Neural progenitor cell (in vitro differentiated cells): ENCODE results near the gene DCAF8.

Experiments used
- EZH2 ChIP-seq: fragments of 200-600 bp; sonication (generic); IDR thresholded peaks from 2 replicates; pipeline ENCODE4 v1.6.1; 2017; ENCODE audit warnings: antibody characterized with exemption, mild to moderate bottlenecking, moderate library complexity
- EZH2phosphoT487 ChIP-seq: fragments of 200-600 bp; sonication (generic); IDR thresholded peaks from 2 replicates; pipeline ENCODE4 v1.6.1; 2017; ENCODE audit warnings: antibody characterized with exemption
- TF ChIP-seq, protein P1 (sequence below): fragments of 200-600 bp; sonication (generic); IDR thresholded peaks from 2 replicates; pipeline ENCODE4 v1.5.1; 2017; ENCODE audit warnings: antibody characterized with exemption, mild to moderate bottlenecking

DNA sequence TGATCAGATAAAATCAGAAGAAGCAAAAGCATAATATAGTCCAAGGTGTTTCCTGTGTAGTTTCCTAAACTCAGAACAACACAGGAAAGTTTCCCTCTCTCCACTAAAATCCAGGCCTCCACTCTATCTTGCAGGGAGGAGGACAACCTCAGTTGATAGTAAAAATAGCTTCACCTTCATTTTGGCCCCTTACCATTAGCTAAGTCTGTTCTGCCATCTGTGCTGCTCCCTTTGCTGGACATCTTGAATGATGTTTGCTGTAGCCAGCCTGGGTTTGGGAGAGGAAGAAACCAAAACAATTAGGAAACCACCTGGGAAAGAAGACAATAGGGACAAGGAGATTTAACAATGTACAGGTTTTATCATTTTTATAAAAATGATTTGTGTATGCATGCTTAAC lies 18.6 kb downstream of the DCAF8 start:
- TF ChIP-seq EZH2 (no peak), EZH2phosphoT487 (no peak)
- TF ChIP-seq, protein P1, sequence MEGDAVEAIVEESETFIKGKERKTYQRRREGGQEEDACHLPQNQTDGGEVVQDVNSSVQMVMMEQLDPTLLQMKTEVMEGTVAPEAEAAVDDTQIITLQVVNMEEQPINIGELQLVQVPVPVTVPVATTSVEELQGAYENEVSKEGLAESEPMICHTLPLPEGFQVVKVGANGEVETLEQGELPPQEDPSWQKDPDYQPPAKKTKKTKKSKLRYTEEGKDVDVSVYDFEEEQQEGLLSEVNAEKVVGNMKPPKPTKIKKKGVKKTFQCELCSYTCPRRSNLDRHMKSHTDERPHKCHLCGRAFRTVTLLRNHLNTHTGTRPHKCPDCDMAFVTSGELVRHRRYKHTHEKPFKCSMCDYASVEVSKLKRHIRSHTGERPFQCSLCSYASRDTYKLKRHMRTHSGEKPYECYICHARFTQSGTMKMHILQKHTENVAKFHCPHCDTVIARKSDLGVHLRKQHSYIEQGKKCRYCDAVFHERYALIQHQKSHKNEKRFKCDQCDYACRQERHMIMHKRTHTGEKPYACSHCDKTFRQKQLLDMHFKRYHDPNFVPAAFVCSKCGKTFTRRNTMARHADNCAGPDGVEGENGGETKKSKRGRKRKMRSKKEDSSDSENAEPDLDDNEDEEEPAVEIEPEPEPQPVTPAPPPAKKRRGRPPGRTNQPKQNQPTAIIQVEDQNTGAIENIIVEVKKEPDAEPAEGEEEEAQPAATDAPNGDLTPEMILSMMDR, result no peak
